Measurements from ENCODE around the gene CEP112.

The CEP112 gene

GRCh38 chr17:65902155-65902554, 289.8 kb downstream of the CEP112 start:
- TF ChIP-seq, protein P1, sequence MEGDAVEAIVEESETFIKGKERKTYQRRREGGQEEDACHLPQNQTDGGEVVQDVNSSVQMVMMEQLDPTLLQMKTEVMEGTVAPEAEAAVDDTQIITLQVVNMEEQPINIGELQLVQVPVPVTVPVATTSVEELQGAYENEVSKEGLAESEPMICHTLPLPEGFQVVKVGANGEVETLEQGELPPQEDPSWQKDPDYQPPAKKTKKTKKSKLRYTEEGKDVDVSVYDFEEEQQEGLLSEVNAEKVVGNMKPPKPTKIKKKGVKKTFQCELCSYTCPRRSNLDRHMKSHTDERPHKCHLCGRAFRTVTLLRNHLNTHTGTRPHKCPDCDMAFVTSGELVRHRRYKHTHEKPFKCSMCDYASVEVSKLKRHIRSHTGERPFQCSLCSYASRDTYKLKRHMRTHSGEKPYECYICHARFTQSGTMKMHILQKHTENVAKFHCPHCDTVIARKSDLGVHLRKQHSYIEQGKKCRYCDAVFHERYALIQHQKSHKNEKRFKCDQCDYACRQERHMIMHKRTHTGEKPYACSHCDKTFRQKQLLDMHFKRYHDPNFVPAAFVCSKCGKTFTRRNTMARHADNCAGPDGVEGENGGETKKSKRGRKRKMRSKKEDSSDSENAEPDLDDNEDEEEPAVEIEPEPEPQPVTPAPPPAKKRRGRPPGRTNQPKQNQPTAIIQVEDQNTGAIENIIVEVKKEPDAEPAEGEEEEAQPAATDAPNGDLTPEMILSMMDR (conservative IDR thresholded peaks at IDR 0.05) = no peak
- H3K27ac ChIP-seq = no peak overlapping the region

DNA sequence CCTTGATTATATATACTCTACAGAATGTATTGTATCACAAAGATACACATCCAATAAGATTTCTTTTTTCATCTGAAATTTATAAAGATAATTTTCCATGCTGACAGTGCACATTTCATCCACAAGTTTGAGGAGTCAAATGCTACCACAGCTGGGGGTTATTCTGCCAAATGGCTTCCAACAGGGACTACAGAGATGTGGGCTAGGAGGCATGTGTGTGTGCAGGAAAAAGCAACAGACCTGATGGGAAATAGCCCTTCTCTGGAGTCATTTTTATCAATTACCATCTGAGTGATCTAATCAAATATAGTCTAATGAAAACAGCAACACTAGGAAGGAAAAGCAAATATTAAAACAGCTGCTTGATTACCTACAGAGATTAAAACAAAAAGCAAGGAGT, 290.5 kb downstream of the CEP112 start:
- H3K27ac ChIP-seq = no peak overlapping the region
- TF ChIP-seq, protein P1 (conservative IDR thresholded peaks at IDR 0.05) = no peak

DNA sequence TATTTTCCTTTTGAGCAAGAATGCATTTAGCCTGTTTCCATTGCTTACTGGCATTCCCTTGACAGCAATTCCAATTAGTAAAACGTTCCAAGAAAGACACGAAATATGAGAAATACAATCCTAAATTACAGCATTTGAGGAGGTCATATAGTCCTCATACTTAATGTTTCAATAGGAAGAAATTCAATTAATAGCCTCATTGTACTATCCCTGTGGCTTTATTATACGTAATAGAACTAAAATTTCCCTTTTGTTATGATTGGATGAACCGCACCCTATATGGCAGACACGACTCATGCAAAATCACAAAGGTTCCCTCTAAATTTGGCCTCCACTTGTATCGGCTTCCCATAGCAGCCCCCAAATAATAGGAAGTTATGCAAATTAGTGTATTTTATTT, 291.7 kb downstream of the CEP112 start:
- TF ChIP-seq, protein P1 (conservative IDR thresholded peaks at IDR 0.05) = no peak

GRCh38 chr17:65898651-65899050, 293.3 kb downstream of the CEP112 start:
- no peak overlapping the region for H3K27ac ChIP-seq
- TF ChIP-seq, protein P1 (conservative IDR thresholded peaks at IDR 0.05) = no peak

More for the DNA sequence above, 291.7 kb downstream of the CEP112 start:
- H3K27ac ChIP-seq = no peak overlapping the region

DNA sequence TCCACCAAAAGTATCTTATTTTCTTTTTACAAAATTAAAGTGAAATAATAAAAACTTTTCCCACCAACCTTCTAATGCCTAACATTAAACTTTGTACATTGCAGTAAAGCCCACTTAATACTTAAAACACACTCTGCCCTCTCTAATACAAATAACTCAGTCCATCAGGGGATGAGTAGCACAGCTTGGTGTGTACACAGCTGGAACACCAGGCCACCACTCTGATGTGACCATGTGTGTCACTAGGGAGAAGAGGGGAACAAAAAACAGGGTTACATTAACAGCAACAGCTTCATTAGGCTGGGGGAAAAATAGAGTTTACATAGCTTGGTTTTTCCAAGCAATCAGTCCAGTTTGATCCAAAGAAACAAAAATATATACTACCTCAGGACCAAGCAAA, 295.0 kb downstream of the CEP112 start:
- TF ChIP-seq, protein P1 (conservative IDR thresholded peaks at IDR 0.05) = no peak
- no peak overlapping the region for H3K27ac ChIP-seq

DNA sequence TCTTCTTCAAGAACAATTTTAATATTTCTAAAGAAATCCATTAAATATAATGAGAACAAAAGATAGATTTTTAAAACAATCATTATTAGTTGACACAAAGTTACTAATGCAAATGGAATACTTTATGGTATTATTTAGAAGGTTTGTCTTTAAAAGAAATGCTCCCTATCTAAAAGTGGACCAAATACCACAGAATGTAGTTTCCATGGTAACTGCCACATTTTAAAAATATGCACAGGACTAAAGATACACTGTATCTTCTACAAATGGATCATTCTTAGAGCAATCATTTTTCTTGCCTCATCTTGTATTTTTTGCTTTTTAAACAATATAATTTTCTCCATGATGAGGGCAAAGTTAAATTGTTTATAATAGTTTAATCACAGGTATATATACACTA, 296.0 kb downstream of the CEP112 start:
- TF ChIP-seq, protein P1 (conservative IDR thresholded peaks at IDR 0.05) = no peak
- H3K27ac ChIP-seq = no peak overlapping the region

DNA sequence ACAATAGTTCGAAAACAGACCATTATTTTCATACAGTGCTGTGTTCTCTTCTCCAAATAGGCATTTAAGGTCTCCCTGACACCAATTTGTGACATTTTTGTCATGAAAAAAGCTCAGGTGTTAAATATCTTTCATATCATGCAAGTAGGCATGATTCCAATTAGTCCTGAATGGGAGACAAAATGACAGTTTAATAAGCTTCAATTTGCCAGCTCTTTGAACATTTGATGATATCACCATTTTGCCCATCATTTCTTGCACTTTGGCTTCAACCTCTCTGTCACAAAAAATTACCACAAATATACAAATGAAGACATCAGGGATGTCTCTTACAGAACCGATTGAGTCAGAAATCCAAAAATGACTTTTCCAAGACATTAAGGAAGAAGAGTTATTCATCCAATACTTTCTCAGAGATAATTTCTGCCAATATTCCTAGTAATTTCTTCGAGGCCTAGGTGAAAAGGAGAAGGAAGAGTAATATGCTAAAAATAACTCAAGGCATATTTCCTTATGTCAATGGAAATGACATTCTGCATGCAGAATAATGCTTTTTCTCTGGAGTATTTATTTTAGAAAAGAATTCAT, 298.1 kb downstream of the CEP112 start:
- TF ChIP-seq, protein P1 (conservative IDR thresholded peaks at IDR 0.05) = no peak
- no peak overlapping the region for H3K27ac ChIP-seq

Measured in VCaP (cell line).